Cardiac muscle cell (in vitro differentiated cells and primary cell): ENCODE data around the gene SEC62. TPM values are rescaled to one million over a fixed set of nuclear protein-coding genes. Genes with fewer than 3 reads are reported as not detected.
A peak's percentile ranks its signal among the peaks of the same experiment; 100 is the strongest.

Experiments used
- DNase-seq, 2 donors: peaks; one replicate each; pipeline versions ENCODE4 v3.0.0 to v3.0.0-alpha.2; 2010 to 2017; ENCODE audit warnings: low read depth in 1 of 2, low spot score in 1 of 2
- H3K27ac ChIP-seq: fragments of 200-600 bp; sonication (generic); 2 replicates; pipeline ENCODE4 v1.5.1; 2016
- H3K27me3 ChIP-seq: fragments of 200-600 bp; sonication (generic); 2 replicates; pipeline ENCODE4 v1.6.0; 2016; ENCODE audit warnings: control low read depth
- H3K36me3 ChIP-seq: fragments of 200-600 bp; sonication (generic); 2 replicates; pipeline ENCODE4 v1.5.1; 2016; ENCODE audit warnings: control low read depth
- H3K4me1 ChIP-seq: fragments of 200-600 bp; sonication (generic); 2 replicates; pipeline ENCODE4 v1.8.1; 2017; ENCODE audit warnings: low read depth, mild to moderate bottlenecking, mixed run types
- H3K4me3 ChIP-seq: fragments of 200-600 bp; sonication (generic); 2 replicates; pipeline ENCODE4 v1.5.1; 2016; ENCODE audit warnings: mild to moderate bottlenecking
- H3K9me3 ChIP-seq: fragments of 200-600 bp; sonication (generic); 2 replicates; pipeline ENCODE4 v1.5.1; 2017; ENCODE audit warnings: low read depth, mild to moderate bottlenecking, control low read depth
- CTCF ChIP-seq: IDR thresholded peaks from 2 replicates; pipeline ENCODE4 v1.5.1; 2012; ENCODE audit warnings: low read depth, mild to moderate bottlenecking, low read length
- polyA plus RNA-seq: library from polyadenylated mRNA; unstranded; fragments of >200 nt; fragmentation: Nextera tagmentation; extraction: Ambion mirVana; gene quantifications from 2 replicates; pipeline ENCODE4 v1.2.1, GENCODE V29; 2016
- total RNA-seq: library from RNA; depleted of rRNA; stranded (reverse); fragments of >200 nt; gene quantifications from 2 replicates; pipeline ENCODE4 v1.2.3, GENCODE V29; 2016

The SEC62 gene
- total and polyA plus RNA-seq, 2 experiments from 2014 or later = 26.7 to 72.2 TPM

DNA sequence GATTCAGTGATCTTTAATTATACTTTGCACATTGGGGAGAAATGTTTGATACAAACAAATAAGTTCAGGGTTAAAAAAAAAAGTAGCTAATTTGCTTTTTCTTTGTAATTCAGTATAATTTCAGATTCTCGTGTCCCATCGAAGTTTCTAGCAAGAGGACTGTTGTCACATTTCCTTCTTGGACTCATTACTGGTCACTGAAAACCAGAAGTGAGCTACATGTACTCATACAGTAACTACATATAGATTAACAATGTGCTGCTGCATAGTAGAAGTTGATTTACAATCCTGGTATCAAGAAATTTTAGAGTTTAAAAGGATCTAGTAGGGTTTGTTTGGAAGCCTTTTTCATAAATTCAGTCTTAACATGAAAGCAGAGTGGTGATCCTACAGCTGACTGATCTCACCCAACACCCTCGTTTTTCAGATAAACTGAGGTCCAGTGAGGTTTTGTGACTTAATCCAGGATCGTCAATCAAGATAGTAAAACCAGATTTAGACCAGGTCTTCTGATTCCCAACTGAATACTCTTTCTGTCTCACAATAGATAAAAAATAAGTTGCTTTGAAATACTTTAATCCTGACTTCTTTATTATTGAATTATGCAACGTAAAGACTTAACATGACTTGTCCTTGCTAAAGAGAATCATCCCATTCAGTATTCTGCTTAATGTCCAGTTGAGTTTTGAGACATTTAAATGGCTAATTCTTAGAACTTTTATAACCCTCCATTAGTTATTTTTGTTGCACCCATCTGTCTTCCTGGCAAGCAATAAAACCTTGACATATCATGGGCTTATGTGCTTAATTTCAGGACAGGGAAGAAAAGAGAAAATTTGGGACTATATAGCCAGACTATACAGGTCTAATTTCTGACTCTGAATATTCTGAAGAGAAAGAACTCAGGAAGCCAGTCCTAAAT, 2.8 kb downstream of the SEC62 start:
- H3K4me3 ChIP-seq = peak overlapping the region; percentile 73
- H3K27ac ChIP-seq = no peak overlapping the region
- no peaks in the 10 kb centered on the region for H3K27me3 ChIP-seq
- peaks cover 22% of the 10 kb centered on the region for H3K4me1 ChIP-seq
- no peak for DNase-seq
- no peaks in the 10 kb centered on the region for H3K36me3 ChIP-seq
- TF ChIP-seq CTCF = no peak
- H3K9me3 ChIP-seq = no peaks in the 10 kb centered on the region

- peaks cover 5% of the 10 kb centered on the region for H3K36me3 ChIP-seq
- no peaks in the 10 kb centered on the region for H3K9me3 ChIP-seq
- H3K27ac ChIP-seq = no peak overlapping the region
- no peaks in the 10 kb centered on the region for H3K27me3 ChIP-seq
- H3K4me3 ChIP-seq = no peak overlapping the region
- no peak for TF ChIP-seq CTCF
- peaks cover 22% of the 10 kb centered on the region for H3K4me1 ChIP-seq
- no peak for DNase-seq
These were observed 4.2 kb downstream of the SEC62 start for GRCh38 chr3:169970847-169971246.

DNA sequence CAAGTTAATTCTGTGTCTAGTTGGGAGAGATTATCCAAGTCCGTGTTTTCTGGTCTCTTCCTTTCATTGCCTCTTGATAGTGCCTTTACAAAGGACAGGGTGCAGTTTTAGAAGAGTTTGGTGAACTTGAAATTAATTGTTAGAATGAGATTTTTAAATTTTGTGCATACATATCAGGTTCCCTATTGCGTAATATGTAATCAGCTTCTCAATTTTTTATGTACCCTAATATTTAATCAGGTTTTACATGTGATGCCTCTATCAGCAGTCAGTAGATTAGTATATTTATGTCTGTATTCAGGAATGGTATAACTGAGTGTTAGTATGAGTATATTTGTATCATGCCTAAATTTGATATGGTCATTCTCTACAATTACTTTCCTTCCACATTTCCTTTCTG, 4.9 kb downstream of the SEC62 start:
- no peak overlapping the region for H3K4me3 ChIP-seq
- H3K36me3 ChIP-seq = peaks cover 11% of the 10 kb centered on the region
- DNase-seq = no peak
- H3K27ac ChIP-seq = no peak overlapping the region
- no peaks in the 10 kb centered on the region for H3K9me3 ChIP-seq
- peaks cover 22% of the 10 kb centered on the region for H3K4me1 ChIP-seq
- TF ChIP-seq CTCF = no peak
- no peaks in the 10 kb centered on the region for H3K27me3 ChIP-seq

DNA sequence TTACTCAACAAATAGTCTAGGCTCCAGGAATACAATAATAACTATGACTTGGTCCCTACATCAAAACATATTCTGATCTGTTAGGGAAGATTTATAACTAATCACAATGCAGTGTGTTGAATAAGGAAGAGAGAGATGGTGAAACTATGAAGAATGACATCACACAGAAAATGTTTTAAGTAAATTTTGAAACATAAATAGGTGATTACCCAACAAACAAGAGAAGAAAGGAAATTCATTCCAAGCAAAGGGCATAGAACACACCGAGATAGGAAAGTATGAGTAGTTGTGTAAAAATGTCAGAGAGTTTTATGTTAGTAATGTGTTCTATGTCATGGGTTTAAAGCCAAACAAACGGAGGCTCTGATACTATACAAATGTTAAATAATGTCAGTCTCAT, 13.4 kb downstream of the SEC62 start:
- peak in 1 of 2 donors; percentile 78 for DNase-seq
- H3K4me1 ChIP-seq = no peaks in the 10 kb centered on the region
- TF ChIP-seq CTCF = no peak
- no peak overlapping the region for H3K27ac ChIP-seq
- H3K27me3 ChIP-seq = no peaks in the 10 kb centered on the region
- no peak overlapping the region for H3K4me3 ChIP-seq
- peaks cover 82% of the 10 kb centered on the region for H3K36me3 ChIP-seq
- H3K9me3 ChIP-seq = no peaks in the 10 kb centered on the region

DNA sequence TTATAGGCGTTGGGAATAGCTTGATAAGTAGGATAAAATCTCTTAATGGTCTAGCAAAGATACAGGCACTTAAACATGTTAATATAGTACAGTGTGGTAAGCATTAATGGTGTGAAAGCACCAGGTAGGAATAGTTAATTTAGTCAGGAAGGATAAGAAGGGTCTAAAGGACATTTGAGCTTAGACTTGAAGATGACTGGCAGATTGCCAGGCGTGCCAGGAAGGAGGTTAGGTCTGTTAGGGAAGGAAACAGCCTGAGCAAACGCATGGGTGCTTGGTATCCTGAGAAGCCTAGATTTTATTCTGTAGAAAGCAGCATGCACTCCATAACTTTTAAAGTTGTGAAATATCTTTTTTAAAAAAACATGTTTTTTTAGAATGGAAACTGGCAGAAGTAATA, 17.7 kb downstream of the SEC62 start:
- no peak overlapping the region for H3K27ac ChIP-seq

More for the DNA sequence above, 17.7 kb downstream of the SEC62 start:
- H3K36me3 ChIP-seq = peaks cover 89% of the 10 kb centered on the region
- no peak overlapping the region for H3K4me3 ChIP-seq
- TF ChIP-seq CTCF = no peak
- no peaks in the 10 kb centered on the region for H3K4me1 ChIP-seq
- H3K9me3 ChIP-seq = no peaks in the 10 kb centered on the region
- H3K27me3 ChIP-seq = no peaks in the 10 kb centered on the region
- no peak for DNase-seq
